Central memory CD4-positive, alpha-beta T cell (primary cell): ENCODE data around the gene REG1A.

Experiments used
- DNase-seq: peaks from one replicate; pipeline ENCODE4 v3.0.0; 2022
- total RNA-seq, 3 experiments: gene quantifications; one replicate each; lab custom pipeline; 2026; lab: John Stamatoyannopoulos, UW

The REG1A gene, protein sequence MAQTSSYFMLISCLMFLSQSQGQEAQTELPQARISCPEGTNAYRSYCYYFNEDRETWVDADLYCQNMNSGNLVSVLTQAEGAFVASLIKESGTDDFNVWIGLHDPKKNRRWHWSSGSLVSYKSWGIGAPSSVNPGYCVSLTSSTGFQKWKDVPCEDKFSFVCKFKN
- 0 reads per million in 3 experiments for total RNA-seq

DNA sequence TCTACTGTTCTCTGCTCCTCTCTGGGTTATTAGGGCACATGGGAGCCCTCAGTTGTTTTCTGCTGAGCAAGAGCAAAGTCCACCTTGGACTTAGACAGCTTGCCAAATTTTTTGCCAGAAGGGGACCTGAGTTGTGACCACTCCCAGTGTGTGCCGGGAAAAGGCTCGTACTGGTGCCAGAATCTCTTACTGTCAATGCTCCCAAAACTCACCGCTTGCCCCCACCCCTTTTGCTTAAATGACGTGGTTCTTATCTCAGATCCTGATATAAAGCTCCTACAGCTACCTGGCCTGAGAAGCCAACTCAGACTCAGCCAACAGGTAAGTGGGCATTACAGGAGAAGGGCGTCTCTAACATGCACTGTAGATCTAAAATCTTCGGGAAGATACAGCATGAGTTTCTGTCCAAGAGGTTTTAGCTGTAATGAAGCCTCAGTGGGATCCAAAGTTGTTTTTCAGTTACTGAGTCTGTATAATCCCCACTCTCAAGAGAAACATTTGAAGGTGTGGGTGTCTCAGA is at the start of gene REG1A:
Gene REG1A (plus strand): TSS at position 295 of the 520 bp plus-strand sequence. CDS start 374 bp downstream, outside the sequence.
- no peak for DNase-seq

DNA sequence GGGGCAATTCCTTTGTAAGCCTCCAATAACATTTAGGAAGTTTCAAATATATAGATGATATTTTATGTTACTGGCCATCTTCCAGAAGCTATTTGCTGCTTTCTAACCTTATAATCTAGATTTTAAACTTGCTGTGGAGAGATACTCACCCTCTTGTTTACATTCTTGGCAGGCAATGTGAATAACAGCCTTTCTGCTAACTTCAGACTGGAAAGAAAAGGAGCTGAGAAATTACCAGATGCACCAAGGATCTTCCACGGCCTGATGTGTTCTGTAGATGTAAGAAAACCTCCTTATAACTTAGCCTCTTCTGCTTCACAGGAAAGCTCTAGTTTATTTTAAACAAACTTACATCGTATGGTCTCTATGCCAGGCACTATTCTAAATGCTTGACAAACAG is 49.2 kb upstream of the REG1A start:
- DNase-seq: no peak

GRCh38 chr2:79082987-79083386 is 37.3 kb upstream of the REG1A start:
- DNase-seq: no peak

DNA sequence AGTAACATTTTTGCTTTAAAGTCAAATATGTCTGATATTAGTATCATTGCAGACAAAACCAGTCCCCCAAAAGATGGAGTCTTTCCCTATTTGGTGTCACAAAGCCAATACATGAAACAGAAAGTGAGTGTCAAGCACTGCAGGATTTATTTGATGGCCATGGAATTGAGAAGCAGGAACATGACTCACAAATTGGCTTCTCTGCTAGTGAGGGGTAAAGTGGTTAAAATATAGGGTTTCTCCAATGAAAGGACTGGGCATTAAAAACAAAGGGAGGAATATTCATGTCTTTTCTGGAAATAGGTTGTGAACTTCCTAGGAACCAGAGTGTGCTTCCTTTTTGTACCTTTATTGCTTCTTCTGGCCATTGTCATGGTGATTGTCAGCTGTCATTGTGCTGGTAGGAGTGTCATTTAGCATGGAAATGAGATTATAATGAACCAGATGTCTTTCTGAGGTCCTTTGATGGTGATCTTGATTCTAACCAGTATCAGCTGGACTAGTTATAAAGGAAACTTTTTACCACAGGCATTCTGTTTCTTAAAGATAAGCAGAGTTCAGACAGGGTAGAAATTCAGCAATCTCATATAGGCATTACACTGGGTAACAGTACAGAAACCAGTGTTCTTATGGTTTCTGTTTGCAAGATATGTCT is 36.6 kb upstream of the REG1A start:
- no peak for DNase-seq

- no peak for DNase-seq
Observed at GRCh38 chr2:79084495-79085135, 35.7 kb upstream of the REG1A start.

DNA sequence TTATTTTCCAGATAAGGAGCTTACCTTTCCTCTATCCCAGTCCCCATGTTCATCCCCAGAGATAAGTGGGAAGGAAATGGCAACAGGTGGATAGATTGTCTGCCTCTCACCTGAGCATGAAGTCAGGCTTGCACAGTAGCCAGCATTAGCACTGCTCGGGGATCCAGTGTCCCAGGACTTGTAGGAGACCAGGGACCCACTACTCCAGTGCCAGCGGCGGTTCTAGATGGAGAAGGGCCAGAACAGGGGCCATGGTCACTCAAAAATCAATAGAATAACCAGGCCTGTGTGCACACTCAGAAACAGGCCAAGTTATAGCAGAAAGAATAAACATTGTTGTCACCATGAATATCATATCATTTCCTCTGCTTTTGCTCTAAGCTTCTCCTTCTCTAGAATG is 34.9 kb upstream of the REG1A start:
- no peak for DNase-seq

- DNase-seq: no peak
Observed at GRCh38 chr2:79086255-79086654, 34.0 kb upstream of the REG1A start.

DNA sequence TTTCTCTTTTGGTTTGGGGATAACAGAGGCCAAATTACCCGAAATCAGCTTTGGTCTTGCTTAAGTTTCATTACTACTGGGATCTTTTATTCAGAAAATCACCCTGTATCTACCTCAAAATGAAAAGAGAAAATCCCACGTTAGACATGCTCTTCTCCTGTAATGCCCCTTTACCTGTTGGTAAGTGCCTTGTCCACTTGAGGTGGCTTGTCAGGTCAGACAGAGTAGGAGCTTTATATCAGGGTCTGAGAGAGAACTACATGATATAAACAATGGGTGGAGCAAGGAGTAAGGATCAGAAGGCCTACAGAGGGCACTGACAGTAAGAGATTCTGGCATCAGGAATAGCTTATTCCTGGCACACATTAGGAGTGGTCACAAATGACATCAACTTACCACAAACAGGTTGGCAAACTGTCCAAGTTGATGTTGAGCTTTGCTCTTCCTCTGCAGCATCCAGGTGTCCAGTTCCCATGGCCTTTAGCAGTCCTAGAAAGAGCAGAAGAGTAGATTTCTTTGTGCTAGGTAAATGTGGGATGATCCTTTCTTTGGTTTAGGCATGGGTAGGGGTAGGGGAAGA is 32.4 kb upstream of the REG1A start, which contains the start of gene REG1B:
Gene REG1B (minus strand): TSS at position 209 of the 580 bp plus-strand sequence. CDS start 381 bp downstream, outside the sequence.
- DNase-seq: no peak

DNA sequence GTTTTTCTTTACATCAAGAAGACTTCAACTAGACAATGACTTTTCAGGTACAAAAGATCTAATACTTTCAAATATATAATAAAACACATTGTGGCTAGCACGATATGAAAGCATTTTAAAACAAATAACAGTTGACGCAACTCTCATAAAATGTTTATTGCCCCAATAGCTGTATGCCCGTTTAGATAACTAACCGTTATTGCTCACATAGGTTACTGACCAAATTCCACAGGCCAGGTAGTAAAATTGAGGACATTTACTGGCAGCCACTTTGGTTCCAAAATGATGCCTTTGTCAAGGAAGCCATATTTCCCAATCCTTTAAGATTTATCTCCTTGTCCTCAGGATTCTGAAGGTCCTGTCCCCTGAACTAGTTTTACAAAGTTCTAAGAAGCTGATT is 29.6 kb upstream of the REG1A start:
- no peak for DNase-seq

DNA sequence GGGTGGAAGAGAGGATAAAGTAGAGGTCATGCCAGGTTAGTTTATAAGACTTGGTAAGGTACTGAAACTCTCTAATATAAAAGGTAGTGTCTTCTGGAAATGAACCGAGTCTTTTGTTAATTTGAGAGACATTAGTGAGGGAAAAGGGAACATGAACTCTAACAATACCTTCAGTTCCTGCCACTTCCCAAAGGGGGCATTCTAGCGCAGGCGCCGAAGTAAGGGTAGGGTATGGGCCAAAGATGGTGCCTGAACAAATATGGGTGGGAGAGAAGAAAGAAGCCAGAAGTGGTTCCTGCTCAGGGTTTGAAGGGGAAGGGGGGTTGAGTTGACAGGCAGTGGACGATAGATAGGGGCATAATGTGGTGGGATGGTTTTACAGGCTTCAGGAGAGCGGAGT is 22.4 kb upstream of the REG1A start:
- no peak for DNase-seq

GRCh38 chr2:79099140-79099686 is 21.1 kb upstream of the REG1A start:
- no peak for DNase-seq

DNA sequence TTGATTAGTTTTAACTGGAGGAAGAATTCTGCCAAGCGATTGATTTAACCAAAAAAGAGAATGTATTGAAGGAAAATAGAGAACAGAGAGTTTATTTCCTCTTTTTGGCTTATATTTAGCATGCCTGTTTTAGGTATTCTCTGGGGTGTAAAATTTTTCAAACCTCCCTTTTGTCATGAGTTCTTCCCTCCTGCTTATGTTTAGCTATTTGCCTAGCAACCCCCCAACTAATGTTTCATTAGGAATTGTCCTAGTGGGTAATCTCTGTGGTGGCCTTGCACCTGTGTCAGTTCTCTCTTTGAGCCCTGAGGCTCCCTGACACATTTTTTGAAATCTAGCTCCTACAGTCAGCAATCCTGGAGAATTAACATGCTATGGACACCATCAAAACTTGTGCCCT is 20.0 kb upstream of the REG1A start:
- no peak for DNase-seq

- no peak for DNase-seq
Observed at GRCh38 chr2:79101024-79101423, 19.3 kb upstream of the REG1A start.

GRCh38 chr2:79103214-79103613 is 17.1 kb upstream of the REG1A start:
- no peak for DNase-seq

DNA sequence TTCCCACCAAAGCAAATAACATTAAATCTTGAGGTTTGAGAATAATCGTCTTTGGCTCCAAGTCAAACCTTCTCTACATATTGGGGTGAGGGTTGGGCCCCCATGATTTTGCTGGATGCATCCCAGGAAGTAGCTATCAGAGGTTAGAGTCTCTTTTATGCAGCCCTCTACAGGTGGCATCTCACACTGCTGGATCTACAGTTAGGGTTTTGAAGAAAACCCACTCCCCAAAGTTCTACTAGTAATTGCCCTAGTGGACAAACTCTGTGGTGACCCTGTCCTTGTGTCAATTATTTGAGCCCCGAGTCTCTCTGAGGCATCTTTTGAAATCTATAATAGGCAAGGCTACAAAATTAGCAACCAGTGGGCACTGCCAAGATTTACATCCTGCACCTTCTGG is 15.0 kb upstream of the REG1A start:
- DNase-seq: no peak

DNA sequence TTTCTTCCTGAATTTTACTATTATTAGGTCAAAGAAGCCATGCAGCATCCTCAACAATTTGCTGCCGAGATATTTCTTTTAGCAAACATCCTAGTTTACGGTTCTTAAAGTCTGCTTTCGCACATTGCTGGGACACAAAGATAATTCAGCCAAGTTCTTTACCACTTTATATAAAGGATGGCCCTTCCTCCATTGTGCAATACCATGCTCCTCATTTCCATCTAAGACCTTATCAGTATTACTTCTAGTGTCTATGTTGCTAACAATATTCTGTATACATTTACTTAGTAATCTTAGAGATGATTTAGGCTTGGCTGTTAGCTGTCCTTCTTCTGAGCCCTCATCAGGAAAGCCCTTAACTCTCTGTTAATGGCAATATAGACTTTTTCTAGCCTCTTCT is 8.0 kb upstream of the REG1A start:
- no peak for DNase-seq

GRCh38 chr2:79114797-79115494 is 5.3 kb upstream of the REG1A start:
- no peak for DNase-seq

DNA sequence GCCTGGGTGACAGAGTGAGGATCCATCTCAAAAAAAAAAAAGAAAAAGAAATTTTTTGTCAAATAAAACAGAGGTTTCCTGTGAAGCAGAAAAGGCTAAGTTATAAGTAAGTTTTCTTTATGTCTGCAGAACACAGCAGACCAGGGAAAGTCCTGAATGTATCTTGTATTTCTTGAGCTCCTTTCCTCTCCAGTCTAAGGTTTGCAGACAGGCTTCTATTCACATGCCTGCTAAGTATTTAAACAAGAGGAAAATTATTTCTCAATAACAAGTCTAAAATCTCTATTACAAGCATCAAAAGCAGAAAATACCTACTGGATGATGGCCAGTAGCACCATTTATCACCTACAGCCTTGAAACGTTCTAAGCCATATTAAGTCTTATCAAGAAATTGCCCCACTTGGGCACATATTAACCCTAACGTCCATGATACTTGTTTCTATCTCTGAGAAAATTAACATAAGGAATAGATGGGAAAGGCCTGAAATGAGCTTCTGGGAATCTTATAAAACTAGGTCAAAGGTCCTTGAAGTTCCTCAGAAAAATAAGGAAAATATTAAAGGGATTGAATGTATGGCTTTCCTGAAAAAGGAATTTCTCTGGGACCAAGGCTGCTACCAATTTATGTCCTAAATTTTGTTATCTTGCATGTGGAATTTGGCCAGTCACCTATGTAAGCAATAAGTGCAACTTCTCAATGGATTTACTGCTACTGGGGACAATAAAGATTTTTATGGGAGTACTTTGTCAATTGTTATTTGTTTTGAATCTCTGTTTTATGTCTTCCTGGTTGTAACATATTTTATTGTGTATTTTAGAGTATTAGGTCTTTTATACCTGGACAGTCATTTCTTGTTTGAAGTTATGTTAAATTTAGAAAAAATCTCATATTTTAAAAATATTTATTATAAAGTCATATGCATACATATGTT is 3.0 kb upstream of the REG1A start:
- no peak for DNase-seq

- no peak for DNase-seq
Observed at GRCh38 chr2:79122676-79123075, 2.4 kb downstream of the REG1A start.

DNA sequence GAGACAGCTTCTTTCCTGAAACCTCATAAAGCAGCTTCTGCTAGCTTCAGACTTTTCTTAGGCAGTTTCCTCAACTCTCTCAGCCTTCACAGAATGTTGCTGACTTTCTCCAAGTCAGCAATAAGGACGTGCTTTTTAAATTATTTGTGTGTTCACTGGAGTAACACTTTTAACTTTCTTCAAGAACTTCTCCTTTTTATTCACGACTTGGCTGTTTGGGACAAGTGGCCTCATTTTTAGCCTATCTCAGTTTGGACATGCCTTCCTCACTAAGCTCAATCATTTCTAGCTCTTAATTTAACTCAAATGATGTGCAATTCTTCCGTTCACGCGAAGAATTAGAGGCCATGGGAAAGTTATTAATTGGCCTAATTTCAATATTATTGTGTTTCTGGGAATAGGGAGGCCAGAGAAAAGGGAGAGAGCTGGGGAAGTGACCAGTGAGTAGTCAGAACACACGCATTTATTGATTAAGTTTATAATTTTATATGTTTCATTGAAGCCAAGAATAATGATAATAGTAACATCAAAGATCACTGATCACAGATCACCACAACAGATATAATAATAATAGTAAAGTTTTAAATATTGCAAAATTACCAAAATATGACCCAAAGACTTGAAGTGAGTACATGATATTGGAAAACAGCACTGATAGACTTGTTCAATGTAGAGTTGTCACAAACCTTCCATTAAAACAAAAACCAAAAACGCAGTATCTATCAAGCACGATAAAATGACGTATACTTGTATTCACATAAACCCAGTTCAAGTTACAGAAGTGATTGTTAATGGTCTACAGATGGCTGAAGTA is 4.8 kb downstream of the REG1A start:
- no peak for DNase-seq

- DNase-seq: no peak
Observed at GRCh38 chr2:79125721-79125985, 5.4 kb downstream of the REG1A start.
